HG03520 (cell line): Measurements from ENCODE around the gene YY1.
A peak's percentile ranks its signal among the peaks of the same experiment; 100 is the strongest.
"Not testable (repeated sequence)": the region's sequence is repeated elsewhere in the genome, so short reads cannot be mapped to it uniquely, and the experiment has no call there.

Experiments used
- ATAC-seq: cut with Tn5 transposase; IDR thresholded peaks from one replicate; pipeline ENCODE4 v1.9.1; 2021; ENCODE audit warnings: mild to moderate bottlenecking, moderate library complexity; ENCODE audit not compliant: unreplicated experiment

YY1 gene

GRCh38 chr14:100213587-100213955 is 25.4 kb upstream of the YY1 start:
- ATAC-seq, result no peak

- ATAC-seq, result peak; percentile 92
Observed at GRCh38 chr14:100213956-100214769, 24.8 kb upstream of the YY1 start.

DNA sequence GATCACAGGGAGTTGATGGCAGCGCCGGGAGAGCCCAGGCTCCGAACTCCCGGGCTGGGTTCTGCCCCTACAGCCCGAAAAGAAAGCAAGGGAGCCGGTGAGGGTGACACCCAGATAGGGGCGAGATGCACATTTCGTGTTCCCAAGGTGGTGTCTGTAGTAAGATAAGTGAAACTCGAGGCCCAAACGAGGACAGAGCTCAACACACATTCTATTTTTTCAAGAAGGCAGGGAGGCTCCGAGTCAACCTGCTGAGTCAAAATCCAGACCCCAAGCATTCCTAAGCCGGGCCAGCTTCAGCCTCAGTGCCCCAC is 24.2 kb upstream of the YY1 start:
- no peak for ATAC-seq

DNA sequence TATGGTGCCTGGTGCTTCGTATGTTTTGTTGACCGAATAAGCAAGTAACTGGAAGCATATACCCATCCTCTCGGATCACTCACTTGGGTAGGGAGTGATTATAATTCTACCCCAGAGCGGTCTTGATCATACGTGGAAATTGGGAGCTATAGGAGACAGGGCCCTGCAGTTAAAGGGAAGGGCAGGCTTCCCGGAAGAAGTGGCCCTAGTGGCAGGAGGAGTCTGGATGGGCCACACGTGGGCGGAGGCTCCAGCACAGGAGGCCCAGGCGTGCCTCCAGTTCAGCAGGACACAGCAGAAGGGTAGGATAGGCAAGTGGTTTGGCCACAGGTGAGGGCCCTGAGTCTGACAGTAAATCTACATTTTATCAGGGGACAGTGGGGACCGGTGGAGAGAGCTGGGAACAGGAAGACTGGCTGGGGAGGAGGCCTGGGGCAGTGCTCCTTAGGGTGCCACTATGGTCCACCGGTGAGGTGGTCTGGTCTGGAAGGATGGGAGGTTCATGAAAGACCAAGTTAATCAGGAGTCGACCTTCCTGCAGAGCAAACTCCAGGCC is 23.5 kb upstream of the YY1 start:
- no peak for ATAC-seq

DNA sequence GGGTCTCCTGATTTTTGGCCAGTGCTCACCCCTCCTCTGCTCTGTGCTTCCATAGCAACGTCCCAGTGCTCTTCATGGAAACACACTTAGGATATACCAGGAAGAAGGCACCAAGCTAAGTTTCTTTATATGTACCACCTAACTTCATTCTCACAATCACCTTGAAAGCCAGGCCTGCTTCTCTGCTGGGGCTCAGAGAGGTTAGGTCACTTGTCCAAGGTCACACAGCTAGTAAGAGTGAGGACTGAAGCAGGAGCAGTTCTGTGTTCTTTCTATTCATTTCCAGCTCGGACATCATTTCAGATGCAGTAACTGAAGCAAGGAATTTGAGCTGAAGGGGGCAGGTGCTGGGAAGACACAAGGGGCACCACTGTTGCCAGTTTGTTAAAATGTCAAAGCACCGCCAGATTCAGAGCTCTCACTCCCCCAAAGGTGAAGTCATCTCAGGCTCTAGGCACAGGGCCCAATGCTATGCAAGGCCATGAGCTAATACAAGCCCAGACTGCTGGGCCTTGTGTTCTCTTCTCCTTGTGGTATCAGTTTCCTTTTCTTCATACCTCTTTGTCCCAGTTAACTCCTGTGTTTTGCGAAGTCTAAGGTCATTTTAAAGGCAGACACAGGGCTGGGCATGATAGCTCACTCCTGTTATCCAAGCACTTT is 19.7 kb upstream of the YY1 start:
- ATAC-seq, result no peak

- ATAC-seq, result peak; percentile 95
Observed at GRCh38 chr14:100221533-100222223, 17.3 kb upstream of the YY1 start.

- no peak for ATAC-seq
Observed at GRCh38 chr14:100222224-100223093, 16.5 kb upstream of the YY1 start.

GRCh38 chr14:100223332-100224201 is 15.4 kb upstream of the YY1 start:
- no peak for ATAC-seq

- ATAC-seq, result no peak
Observed at GRCh38 chr14:100224229-100224866, 14.6 kb upstream of the YY1 start.

DNA sequence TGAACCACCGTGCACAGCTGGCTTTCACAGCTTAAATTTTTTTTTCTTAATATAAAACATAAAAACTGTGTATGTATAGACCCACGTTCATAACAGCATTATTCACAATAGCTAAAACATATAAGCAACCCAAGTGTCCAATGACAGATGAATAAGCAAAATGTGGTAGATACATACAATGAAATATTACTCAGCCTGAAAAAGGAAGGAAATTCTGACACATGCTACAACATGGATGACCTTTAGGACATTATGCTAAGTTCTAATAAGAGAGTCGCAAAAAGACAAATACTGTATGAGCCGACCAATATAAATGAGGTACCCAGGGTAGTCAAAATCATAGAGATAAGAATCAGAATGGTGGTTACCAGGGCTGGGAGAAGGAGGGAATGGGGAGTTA is 13.8 kb upstream of the YY1 start:
- no peak for ATAC-seq

GRCh38 chr14:100230361-100230760 is 8.6 kb upstream of the YY1 start:
- ATAC-seq, result no peak

DNA sequence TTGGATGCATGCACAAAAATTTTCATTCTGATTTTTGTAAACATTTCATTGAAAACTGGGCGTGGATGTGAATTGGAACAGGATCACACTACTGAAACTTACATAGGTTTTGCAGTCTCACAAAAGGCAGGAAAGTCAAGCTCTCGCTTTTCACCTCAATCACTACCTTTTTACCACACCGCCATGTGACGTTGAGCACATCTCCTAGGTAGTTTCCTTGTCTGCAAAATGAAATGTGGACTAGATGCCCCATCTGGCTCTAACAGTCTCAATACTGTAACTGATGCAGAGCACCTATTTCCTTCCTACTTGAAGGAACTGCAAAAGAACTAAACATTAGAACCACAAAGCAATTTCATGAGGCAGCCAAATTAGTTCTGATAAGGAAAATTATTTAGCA is 4.4 kb upstream of the YY1 start:
- no peak for ATAC-seq

DNA sequence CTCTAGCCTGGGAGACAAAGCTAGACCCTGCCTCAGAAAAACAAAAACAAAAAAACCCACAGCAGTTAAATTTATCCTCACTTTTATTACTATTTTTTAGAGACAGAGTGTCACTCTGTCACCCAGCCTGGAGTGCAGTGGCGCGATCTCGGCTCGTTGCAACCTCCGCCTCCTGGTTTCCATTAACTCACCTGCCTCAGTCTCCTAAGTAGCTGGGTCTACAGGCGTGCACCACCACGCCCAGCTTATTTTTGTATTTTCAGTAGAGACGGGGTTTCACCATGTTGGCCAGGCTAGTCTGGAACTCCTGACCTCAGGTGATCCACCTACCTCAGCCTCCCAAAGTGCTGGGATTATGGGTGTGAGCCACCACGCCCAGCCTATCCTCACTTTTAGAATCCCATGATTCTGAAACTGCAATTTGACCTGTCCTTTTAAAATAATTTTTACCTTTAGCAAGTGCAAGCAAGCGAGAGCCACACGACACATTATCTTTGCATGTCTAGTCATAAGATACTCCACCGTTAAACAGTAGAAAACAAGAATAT is 2.6 kb upstream of the YY1 start:
- not testable (repeated sequence) for ATAC-seq

DNA sequence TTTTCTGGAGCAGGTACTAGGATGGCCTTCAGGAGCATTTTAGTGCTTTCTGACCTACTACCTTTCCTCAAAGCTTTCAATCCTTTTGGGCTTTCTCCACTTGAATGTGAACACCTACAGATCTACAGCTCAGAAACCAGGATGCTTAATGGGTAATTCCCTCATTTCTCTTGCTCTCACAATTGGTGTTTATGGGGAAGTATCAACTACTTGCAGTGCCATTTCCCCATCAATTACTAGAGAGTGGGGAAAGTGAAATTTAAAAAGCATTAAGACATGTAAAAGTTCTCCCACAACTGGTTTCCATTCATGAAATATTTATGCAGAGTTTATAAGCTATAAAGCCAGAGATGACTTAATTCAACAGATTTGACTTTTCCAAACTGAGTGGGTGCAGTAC is 2.1 kb upstream of the YY1 start:
- no peak for ATAC-seq

DNA sequence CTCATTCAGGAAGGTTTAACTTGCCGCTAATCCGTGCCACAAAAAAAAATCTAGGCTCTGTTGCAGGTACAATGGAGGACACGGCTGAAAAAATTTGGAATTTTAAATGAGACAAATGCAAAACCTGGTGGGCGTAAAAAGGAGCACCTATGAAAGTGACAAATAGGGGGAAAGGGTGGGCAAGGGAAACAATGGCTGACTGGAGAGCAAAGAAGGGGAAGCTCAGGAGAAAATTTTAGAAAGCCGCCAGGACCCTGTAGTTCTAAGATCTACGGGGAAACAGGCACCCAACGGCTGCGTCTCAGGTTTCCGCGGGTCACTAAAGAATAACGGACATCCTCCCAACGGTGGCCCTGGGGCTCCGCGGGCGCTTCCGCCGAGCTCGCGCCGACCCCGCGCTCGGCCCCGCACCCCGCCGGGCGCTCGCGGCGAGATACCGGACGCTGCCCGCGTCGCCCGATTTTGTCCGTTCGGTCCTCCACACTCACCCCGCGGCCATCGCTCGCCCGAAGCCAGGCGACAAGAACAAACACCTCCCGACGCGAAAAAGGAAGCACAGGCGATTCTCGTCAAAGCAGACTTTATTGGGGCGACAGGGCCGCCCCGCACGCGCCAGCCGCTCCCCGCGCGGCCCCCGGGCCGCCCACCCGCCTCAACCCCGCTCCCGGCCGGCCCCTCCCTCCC is 1.1 kb upstream of the YY1 start:
- no peak for ATAC-seq

- no peak for ATAC-seq
Observed at GRCh38 chr14:100239211-100239839, 381 bp downstream of the YY1 start.

GRCh38 chr14:100239840-100240667 is 1.1 kb downstream of the YY1 start:
- peak; percentile 27 for ATAC-seq
